ENCODE results near the gene YPEL1.

- no peak for TF ChIP-seq CTCF (IDR thresholded peaks at IDR 0.05)
- TF ChIP-seq POLR2A (IDR thresholded peaks at IDR 0.05) = no peak
Measured at GRCh38 chr22:21669026-21669425, 66.6 kb downstream of the YPEL1 start.
